Measurements from ENCODE around the gene SMIM13.

GRCh38 chr6:11139051-11139960 lies 45.7 kb downstream of the SMIM13 start:
- TF ChIP-seq CTCF (IDR thresholded peaks at IDR 0.05; ENCODE audit: extremely low read depth in 1 of 2, insufficient read depth in 1 of 2, low read depth in 1 of 2, low read length in 2 of 2) (no peak), MAX (IDR thresholded peaks at IDR 0.05; ENCODE audit: insufficient read depth, insufficient read length) (no peak), EZH2 (IDR thresholded peaks at IDR 0.05; ENCODE audit: borderline replicate concordance, low read depth, low read length, severe bottlenecking) (no peak)
